GM18498 (cell line): ENCODE data around the gene FAF2.
"Not testable (repeated sequence)": the region's sequence is repeated elsewhere in the genome, so short reads cannot be mapped to it uniquely, and the experiment has no call there.

ENCODE experiments used
- ATAC-seq: cut with Tn5 transposase; IDR thresholded peaks from one replicate; pipeline ENCODE4 v1.9.1; 2021; ENCODE audit warnings: mild to moderate bottlenecking, moderate library complexity; ENCODE audit not compliant: unreplicated experiment

Gene FAF2

GRCh38 chr5:176454724-176455394, 6.7 kb downstream of the FAF2 start:
- ATAC-seq, result no peak

- no peak for ATAC-seq
These were observed 10.8 kb downstream of the FAF2 start for GRCh38 chr5:176458904-176459561.

GRCh38 chr5:176461349-176461748, 13.2 kb downstream of the FAF2 start:
- ATAC-seq, result no peak

GRCh38 chr5:176463113-176463764, 15.1 kb downstream of the FAF2 start:
- no peak for ATAC-seq

- no peak for ATAC-seq
These were observed 18.2 kb downstream of the FAF2 start for GRCh38 chr5:176466245-176466871.

- ATAC-seq, result no peak
These were observed 21.1 kb downstream of the FAF2 start for GRCh38 chr5:176469296-176469695.

- ATAC-seq, result no peak
These were observed 22.4 kb downstream of the FAF2 start for GRCh38 chr5:176470539-176470938.

- ATAC-seq, result no peak
These were observed 22.9 kb downstream of the FAF2 start for GRCh38 chr5:176471098-176471497.

- ATAC-seq, result no peak
These were observed 25.3 kb downstream of the FAF2 start for GRCh38 chr5:176473335-176474006.

- ATAC-seq, result no peak
These were observed 26.3 kb downstream of the FAF2 start for GRCh38 chr5:176474476-176474875.

- no peak for ATAC-seq
These were observed 33.5 kb downstream of the FAF2 start for GRCh38 chr5:176481711-176482110.

GRCh38 chr5:176485176-176485575, 37.0 kb downstream of the FAF2 start:
- ATAC-seq, result no peak

GRCh38 chr5:176486189-176486757, 38.1 kb downstream of the FAF2 start:
- ATAC-seq, result no peak

GRCh38 chr5:176487160-176487559, 39.0 kb downstream of the FAF2 start:
- not testable (repeated sequence) for ATAC-seq

- no peak for ATAC-seq
These were observed 40.9 kb downstream of the FAF2 start for GRCh38 chr5:176489077-176489476.

GRCh38 chr5:176490301-176490700, 42.1 kb downstream of the FAF2 start:
- ATAC-seq, result no peak

- no peak for ATAC-seq
These were observed 42.9 kb downstream of the FAF2 start for GRCh38 chr5:176491101-176491502.

GRCh38 chr5:176491901-176492300, 43.7 kb downstream of the FAF2 start:
- ATAC-seq, result no peak

GRCh38 chr5:176492431-176492830, 44.2 kb downstream of the FAF2 start:
- no peak for ATAC-seq

GRCh38 chr5:176497852-176498251, 49.7 kb downstream of the FAF2 start:
- ATAC-seq, result no peak

- ATAC-seq, result no peak
These were observed 51.1 kb downstream of the FAF2 start for GRCh38 chr5:176499273-176499672.
